Effector memory CD4-positive, alpha-beta T cell (primary cell): ENCODE data around the gene ECI1.

Experiments used
- DNase-seq, 3 donors: peaks; one replicate each; pipeline ENCODE4 v3.0.0-alpha.2; 2020
- H3K27ac ChIP-seq: 2 replicates; pipeline ENCODE4 v1.7.0; 2013; ENCODE audit warnings: mild to moderate bottlenecking, low read length, moderate library complexity; ENCODE audit not compliant: insufficient read depth, poor library complexity, severe bottlenecking
- H3K27me3 ChIP-seq: replicated peaks from 2 replicates; pipeline ENCODE4 v1.7.0; 2013; ENCODE audit warnings: mild to moderate bottlenecking, low read length; ENCODE audit not compliant: insufficient read depth, control insufficient read depth, poor library complexity, severe bottlenecking
- H3K36me3 ChIP-seq: 2 replicates; pipeline ENCODE4 v1.7.0; 2013; ENCODE audit warnings: mild to moderate bottlenecking, low read length, moderate library complexity; ENCODE audit not compliant: control insufficient read depth, insufficient read depth
- H3K4me1 ChIP-seq: 2 replicates; pipeline ENCODE4 v1.7.0; 2013; ENCODE audit warnings: low read length, mild to moderate bottlenecking; ENCODE audit not compliant: control insufficient read depth, insufficient read depth, poor library complexity, severe bottlenecking
- H3K4me3 ChIP-seq: 2 replicates; pipeline ENCODE4 v1.7.0; 2013; ENCODE audit warnings: low read length, low read depth, mild to moderate bottlenecking; ENCODE audit not compliant: insufficient read depth, poor library complexity, severe bottlenecking
- H3K9me3 ChIP-seq: 2 replicates; pipeline ENCODE4 v1.7.0; 2013; ENCODE audit warnings: mild to moderate bottlenecking, low read length, moderate library complexity; ENCODE audit not compliant: control insufficient read depth

The ECI1 gene

DNA sequence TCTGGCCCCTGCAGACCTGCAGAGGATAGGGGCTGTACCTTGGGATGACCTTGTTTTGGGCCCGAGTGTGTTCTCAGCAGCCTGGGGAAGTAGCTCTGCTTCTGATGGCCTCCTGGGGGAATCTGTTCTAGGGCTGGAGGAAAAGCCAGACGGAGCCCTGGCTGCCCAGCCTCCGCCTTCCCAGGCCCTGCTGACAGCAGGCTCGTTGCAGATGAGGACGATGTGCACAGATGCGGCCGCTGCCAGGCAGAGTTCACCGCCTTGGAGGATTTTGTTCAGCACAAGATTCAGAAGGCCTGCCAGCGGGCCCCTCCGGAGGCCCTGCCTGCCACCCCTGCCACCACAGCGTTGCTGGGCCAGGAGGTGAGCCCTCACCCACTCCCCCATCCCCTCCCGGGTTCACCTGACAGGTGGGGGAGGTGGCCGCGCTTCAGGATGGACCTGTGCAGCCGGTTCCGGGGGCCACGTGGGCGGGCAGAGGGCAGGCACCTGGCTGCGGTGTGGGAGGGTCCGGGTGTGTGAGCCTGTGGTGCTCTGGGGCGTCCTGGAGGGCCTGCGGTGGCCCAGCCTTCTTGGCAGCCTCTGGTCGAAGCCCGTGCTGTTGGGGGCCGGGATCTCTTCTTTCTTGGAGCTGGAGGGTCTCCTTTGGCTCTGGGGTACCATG is 23.1 kb downstream of the ECI1 start:
- H3K27ac ChIP-seq: no peak overlapping the region
- H3K9me3 ChIP-seq: no peaks in the 10 kb centered on the region
- DNase-seq: no peak
- peaks cover 52% of the 10 kb centered on the region for H3K36me3 ChIP-seq
- H3K27me3 ChIP-seq: no peaks in the 10 kb centered on the region
- H3K4me3 ChIP-seq: no peak overlapping the region
- H3K4me1 ChIP-seq: peaks cover 6% of the 10 kb centered on the region

DNA sequence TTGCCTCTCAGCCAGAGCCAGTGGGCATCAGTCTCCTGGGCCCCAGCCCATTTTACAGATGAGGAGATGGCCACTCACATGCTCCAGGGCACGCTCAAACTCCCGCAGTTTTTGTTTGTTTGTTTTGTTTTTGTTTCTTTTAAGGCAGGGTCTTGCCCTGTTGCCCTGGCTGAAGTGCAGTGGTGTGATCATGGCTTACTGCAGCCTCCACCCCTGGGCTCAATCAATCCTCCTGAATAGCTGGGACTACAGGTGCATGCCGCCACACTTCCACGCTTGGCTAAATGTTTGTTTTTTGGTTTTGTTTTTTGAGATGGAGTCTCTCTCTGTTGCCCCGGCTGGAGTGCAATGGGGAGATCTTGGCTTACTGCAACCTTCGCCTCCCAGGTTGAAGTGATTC is 24.5 kb downstream of the ECI1 start:
- H3K9me3 ChIP-seq: no peaks in the 10 kb centered on the region
- no peak overlapping the region for H3K27ac ChIP-seq
- no peak overlapping the region for H3K4me3 ChIP-seq
- DNase-seq: no peak
- H3K27me3 ChIP-seq: no peaks in the 10 kb centered on the region
- peaks cover 6% of the 10 kb centered on the region for H3K4me1 ChIP-seq
- H3K36me3 ChIP-seq: peaks cover 38% of the 10 kb centered on the region

DNA sequence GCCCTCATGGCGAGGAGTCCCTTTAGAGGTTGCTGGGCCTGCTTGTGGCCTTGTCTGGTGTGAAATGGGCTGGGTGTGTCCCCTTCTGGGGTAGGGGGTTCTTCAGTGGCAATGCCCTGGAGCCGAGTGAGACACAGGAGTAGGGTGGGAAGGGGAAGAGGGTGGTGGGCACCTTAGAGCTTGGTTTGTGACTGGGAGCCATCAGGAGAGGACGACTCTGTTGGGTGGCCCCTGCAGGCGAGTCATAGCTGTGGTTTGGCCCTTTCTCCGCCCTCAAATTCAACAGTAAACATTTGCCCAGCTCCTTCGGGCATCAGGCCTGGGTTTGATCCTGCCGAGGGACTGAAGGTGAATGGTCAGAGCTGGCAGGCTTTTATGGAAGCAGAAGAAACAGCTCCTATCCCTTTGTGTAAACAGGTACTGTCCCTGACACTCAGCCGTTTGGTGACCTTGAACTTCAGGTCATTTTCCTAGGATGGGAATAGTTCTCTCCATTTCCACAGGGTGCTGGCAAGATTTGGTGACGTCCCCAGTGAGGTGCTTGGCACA is 25.1 kb downstream of the ECI1 start:
- DNase-seq: no peak
- H3K4me3 ChIP-seq: no peak overlapping the region
- no peaks in the 10 kb centered on the region for H3K27me3 ChIP-seq
- no peak overlapping the region for H3K27ac ChIP-seq
- peaks cover 32% of the 10 kb centered on the region for H3K36me3 ChIP-seq
- peaks cover 6% of the 10 kb centered on the region for H3K4me1 ChIP-seq
- H3K9me3 ChIP-seq: no peaks in the 10 kb centered on the region

DNA sequence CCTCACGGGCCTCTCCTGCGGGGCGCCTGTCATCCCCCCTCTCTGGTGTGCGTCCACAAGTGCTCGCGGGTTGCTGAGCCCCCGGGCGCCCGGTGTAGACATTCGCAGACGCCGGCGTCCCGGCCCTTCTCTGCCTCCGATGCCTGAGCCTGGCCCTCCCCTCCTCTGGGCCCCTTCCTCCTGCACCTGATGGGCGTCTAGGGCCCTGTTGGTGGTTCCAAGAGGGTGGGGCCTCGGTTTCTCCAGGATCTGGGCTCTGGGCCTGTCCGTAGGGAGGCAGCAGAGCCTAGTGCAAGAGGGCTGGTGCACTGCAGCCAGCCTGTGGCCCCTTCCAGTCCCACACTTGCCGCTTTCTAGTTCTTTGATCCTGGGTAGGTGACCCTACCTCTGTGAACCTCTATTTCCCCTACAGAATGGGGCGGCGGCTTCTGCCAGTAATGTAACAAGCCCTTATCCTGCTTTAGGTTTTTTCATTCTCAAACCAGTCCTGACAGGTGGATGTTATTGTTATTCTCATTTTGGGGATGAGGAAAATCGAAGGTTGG is 27.4 kb downstream of the ECI1 start:
- no peak for DNase-seq
- no peaks in the 10 kb centered on the region for H3K27me3 ChIP-seq
- H3K36me3 ChIP-seq: peaks cover 9% of the 10 kb centered on the region
- no peaks in the 10 kb centered on the region for H3K9me3 ChIP-seq
- H3K4me3 ChIP-seq: peak overlapping the region; percentile 95
- H3K27ac ChIP-seq: peak overlapping the region; percentile 84
- H3K4me1 ChIP-seq: peaks cover 6% of the 10 kb centered on the region

DNA sequence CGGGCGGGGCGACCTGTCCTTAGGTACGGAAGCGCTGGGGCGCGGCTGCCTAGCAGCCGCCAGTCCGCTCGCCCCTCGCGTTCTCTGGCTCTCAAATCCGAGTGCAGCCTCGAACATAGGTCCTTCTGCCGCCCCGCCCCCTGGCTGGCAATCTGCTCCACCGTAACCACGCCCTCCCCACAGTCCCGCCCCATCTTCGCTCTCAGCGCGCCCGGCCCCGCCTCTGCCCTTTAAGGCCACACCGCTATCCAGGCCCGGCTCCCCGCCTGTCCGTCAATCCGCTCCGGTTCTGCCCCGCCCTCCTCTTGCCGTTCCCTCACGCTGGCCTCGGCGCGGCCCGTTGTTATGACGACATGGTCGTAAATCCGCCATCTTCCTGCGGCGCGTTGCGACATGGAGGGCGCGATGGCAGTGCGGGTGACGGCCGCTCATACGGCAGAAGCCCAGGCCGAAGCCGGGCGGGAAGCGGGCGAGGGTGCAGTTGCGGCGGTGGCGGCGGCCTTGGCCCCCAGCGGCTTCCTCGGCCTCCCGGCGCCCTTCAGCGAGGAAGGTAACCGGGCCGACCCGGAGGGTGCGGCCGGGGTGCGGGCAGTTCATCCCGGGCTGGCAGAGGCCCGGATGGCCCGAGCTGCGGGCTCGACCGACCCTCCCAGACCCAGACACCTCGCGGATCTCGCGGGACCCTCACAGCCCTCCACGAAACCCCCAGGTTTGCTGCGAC is 28.0 kb downstream of the ECI1 start, which contains the start of gene E4F1:
Gene E4F1, plus strand, starts transcription at position 371 of the 721 bp plus-strand sequence. Its CDS starts 23 bp downstream, at position 394.
- H3K36me3 ChIP-seq: peaks cover 3% of the 10 kb centered on the region
- no peaks in the 10 kb centered on the region for H3K27me3 ChIP-seq
- H3K9me3 ChIP-seq: no peaks in the 10 kb centered on the region
- H3K27ac ChIP-seq: peak within 1 kb of the TSS; percentile 84
- peaks cover 6% of the 10 kb centered on the region for H3K4me1 ChIP-seq
- DNase-seq: peak; percentile 98 to 99 (median 99)
- peak within 1 kb of the TSS; percentile 95 for H3K4me3 ChIP-seq

DNA sequence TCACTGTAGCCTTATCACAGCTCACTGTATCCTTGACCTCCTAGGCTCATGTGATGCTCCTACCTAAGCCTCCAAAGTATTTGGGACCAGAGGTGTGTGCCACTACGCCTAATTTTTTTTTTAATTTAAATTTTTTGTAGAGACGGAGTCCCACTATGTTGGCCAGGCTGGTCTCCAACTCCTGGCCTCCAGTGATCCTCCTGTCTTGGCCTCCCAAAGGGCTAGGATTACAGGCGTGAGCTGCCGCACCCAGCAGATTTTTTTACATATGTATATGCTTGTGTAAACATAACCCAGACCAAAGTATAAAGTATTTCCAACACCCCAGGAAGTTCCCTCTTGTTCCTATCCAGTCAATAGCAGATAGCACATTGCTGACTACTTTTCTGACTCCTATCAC is 35.1 kb downstream of the ECI1 start:
- H3K9me3 ChIP-seq: no peaks in the 10 kb centered on the region
- H3K36me3 ChIP-seq: no peaks in the 10 kb centered on the region
- DNase-seq: no peak
- H3K27me3 ChIP-seq: no peaks in the 10 kb centered on the region
- H3K4me3 ChIP-seq: no peak overlapping the region
- H3K4me1 ChIP-seq: peaks cover 14% of the 10 kb centered on the region
- no peak overlapping the region for H3K27ac ChIP-seq

DNA sequence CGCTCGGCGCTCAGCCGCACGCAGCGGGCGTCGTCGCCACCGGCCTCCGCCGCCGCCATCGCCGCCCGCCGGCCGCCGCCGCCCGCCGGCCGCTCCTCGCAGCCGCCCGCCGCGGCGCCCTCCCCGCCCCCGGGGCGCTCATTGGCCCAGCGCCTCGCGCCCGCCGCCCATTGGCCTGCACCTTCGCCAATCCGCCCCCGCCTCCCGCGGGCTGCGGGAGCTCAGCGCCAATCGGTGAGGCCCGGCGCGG is 36.7 kb downstream of the ECI1 start, which contains the start of gene PGP:
Gene PGP, minus strand, starts transcription at position 122 of the 250 bp plus-strand sequence. Its CDS starts 63 bp downstream, at position 59.
- no peaks in the 10 kb centered on the region for H3K9me3 ChIP-seq
- H3K27ac ChIP-seq: peak within 1 kb of the TSS; percentile 78

DNA sequence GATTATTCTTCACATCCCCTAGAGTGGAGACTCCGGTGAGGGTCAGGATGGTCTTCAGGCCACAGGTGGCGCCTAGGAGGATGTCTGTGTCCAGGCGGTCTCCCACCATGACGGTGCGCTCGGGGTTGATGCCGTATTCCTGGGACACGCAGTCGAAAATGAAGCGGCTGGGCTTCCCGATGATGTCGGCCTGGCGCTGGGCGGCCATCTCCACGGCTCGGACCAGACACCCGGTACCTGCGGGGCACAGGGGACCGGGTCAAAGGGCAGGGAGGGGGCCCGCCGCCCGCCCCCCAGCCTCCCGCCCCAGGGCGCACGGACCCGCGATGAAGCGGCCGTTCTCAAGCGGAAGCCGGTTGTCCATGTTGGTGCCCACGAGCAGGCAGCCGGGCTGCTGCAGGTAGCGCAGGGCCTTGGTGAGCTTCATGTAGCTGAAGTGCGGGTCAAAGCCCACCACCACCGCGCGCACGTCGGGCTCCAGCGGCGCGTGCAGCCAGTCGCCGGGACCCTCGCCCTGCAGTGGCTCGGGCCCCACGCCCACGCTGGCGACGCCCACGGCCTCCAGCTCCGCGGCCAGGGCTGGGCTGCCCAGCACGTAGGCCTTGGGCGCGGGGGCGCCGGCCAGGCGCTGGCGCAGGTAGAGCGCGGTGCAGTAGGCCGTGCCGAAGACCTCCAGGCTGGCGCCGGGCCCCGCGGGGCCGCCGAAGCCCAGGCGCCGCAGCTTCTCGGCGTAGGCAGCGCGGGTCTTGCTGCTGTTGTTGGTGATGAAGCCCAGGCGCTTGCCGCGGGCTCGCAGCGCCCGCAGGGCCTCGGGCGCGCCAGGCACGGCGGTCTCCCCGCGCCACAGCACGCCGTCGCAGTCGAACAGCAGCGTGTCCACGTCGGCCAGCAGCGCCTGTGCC is 37.3 kb downstream of the ECI1 start:
- Histone ChIP-seq H3K36me3 (peaks cover 1% of the 10 kb centered on the region), H3K9me3 (no peaks in the 10 kb centered on the region), H3K4me1 (peaks cover 14% of the 10 kb centered on the region), H3K27ac (peak overlapping the region; percentile 51), H3K27me3 (no peaks in the 10 kb centered on the region), H3K4me3 (peak overlapping the region; percentile 58)
- DNase-seq: no peak

More for the DNA sequence above, 36.7 kb downstream of the ECI1 start, which contains the start of gene PGP:
- H3K36me3 ChIP-seq: no peaks in the 10 kb centered on the region
- H3K4me3 ChIP-seq: peak within 1 kb of the TSS; percentile 80
- H3K4me1 ChIP-seq: peaks cover 14% of the 10 kb centered on the region
- DNase-seq: no peak
- H3K27me3 ChIP-seq: no peaks in the 10 kb centered on the region

DNA sequence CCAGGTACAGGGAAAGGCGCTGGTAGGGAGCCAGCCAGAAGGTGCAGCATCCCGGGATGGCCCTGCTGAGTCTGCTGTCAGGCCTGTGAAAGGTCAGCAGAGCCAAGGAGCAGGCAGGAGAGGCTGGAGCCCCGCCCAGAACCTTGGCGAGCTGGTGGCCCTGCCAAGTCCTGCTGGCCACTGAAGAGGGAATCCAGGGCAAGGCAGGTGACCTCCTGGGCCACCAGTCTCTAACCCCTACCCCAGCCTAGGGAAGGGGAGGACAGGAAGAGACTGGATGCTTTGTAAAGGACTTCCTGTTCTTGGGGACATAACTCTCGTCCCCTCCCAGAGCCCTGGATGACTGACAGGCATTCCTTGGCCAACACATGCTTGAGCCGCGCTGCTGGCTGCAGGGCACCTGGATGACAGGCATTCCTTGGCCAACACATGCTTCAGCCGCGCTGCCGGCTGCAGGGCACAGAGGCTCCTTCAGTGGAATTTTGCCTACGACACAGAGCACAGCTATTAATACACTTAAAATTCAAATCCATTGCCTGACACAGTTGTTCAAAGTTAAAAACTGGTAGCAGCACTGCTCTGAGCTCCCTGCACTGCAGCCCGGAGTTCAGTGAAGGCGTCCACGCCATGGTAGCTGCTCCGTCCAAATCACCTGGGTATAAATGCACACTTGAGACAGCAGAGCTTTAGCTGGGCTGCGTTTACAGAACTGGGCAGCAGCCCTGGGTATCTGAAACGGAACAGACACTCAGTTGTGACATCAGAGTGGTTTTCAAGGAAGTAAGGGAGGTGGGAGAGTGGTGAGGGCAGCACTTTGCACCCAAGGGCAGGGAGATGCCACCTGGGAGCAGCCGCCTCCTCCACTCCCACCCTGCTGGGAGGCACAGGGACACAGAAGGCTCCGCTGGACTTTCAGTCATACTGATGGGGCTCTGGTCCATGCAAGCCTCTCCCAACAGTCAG is 38.7 kb downstream of the ECI1 start:
- peaks cover 14% of the 10 kb centered on the region for H3K4me1 ChIP-seq
- H3K27ac ChIP-seq: no peak overlapping the region
- DNase-seq: no peak
- H3K4me3 ChIP-seq: no peak overlapping the region
- no peaks in the 10 kb centered on the region for H3K9me3 ChIP-seq
- no peaks in the 10 kb centered on the region for H3K27me3 ChIP-seq
- H3K36me3 ChIP-seq: peaks cover 14% of the 10 kb centered on the region
